Mesendoderm (in vitro differentiated cells): ENCODE measurements around the gene RAB15.
"Not testable (repeated sequence)": the region's sequence is repeated elsewhere in the genome, so short reads cannot be mapped to it uniquely, and the experiment has no call there.

Experiments used
- DNase-seq: peaks from one replicate; pipeline ENCODE4 v3.0.0; 2013
- H2AK5ac ChIP-seq: 2 replicates; pipeline ENCODE4 v1.6.1; 2013; ENCODE audit warnings: low read length, inconsistent platforms
- H2BK120ac ChIP-seq: 2 replicates; pipeline ENCODE4 v1.6.1; 2013; ENCODE audit warnings: low read depth, mild to moderate bottlenecking, low read length, moderate library complexity, mixed read lengths
- H2BK15ac ChIP-seq: replicated peaks from 2 replicates; pipeline ENCODE4 v1.6.1; 2013; ENCODE audit warnings: low read depth, mild to moderate bottlenecking, moderate library complexity
- H2BK5ac ChIP-seq: 2 replicates; pipeline ENCODE4 v1.6.1; 2013; ENCODE audit warnings: low read length, inconsistent platforms
- H3K18ac ChIP-seq: 2 replicates; pipeline ENCODE4 v1.6.1; 2013; ENCODE audit warnings: mild to moderate bottlenecking, low read length, mixed read lengths
- H3K23ac ChIP-seq: one replicate; pipeline ENCODE4 v1.6.1; 2013; ENCODE audit warnings: low read length
- H3K27ac ChIP-seq: 2 replicates; pipeline ENCODE4 v1.5.1; 2013; ENCODE audit warnings: low read depth, mild to moderate bottlenecking, inconsistent platforms, low read length, moderate library complexity
- H3K27me3 ChIP-seq: 2 replicates; pipeline ENCODE4 v1.6.1; 2013; ENCODE audit warnings: low read length, control low read depth, mild to moderate bottlenecking, inconsistent platforms; ENCODE audit not compliant: insufficient read depth, poor library complexity
- H3K36me3 ChIP-seq: 2 replicates; pipeline ENCODE4 v1.6.1; 2013; ENCODE audit warnings: low read length, inconsistent platforms; ENCODE audit not compliant: control insufficient read depth, insufficient read depth
- H3K4ac ChIP-seq: one replicate; pipeline ENCODE4 v1.6.1; 2013; ENCODE audit warnings: low read depth, mild to moderate bottlenecking, low read length, moderate library complexity
- H3K4me1 ChIP-seq: 2 replicates; pipeline ENCODE4 v1.6.1; 2013; ENCODE audit warnings: low read depth, low read length, inconsistent platforms; ENCODE audit not compliant: control insufficient read depth
- H3K4me2 ChIP-seq: 2 replicates; pipeline ENCODE4 v1.6.1; 2013; ENCODE audit warnings: low read length
- H3K4me3 ChIP-seq: 2 replicates; pipeline ENCODE4 v1.5.1; 2013; ENCODE audit warnings: mild to moderate bottlenecking, low read length
- H3K56ac ChIP-seq: one replicate; pipeline ENCODE4 v1.6.1; 2013; ENCODE audit warnings: low read length
- H3K79me1 ChIP-seq: 2 replicates; pipeline ENCODE4 v1.6.1; 2013; ENCODE audit warnings: low read length, inconsistent platforms
- H3K79me2 ChIP-seq: 2 replicates; pipeline ENCODE4 v1.6.1; 2013; ENCODE audit warnings: mild to moderate bottlenecking, low read length; ENCODE audit not compliant: control insufficient read depth, insufficient read depth
- H3K9ac ChIP-seq: 2 replicates; pipeline ENCODE4 v1.6.1; 2013; ENCODE audit warnings: low read length, inconsistent platforms
- H4K5ac ChIP-seq: one replicate; pipeline ENCODE4 v1.6.1; 2013; ENCODE audit warnings: low read length
- H4K8ac ChIP-seq: one replicate; pipeline ENCODE4 v1.6.1; 2013; ENCODE audit warnings: low read depth, mild to moderate bottlenecking, control low read depth, low read length, moderate library complexity
- WGBS: extraction: QIAGEN DNeasy Blood & Tissue Kit; methylation state at CpG from one replicate; pipeline ENCODE4 v1.1.7; 2013; ENCODE audit warnings: low lambda C conversion rate, missing lambda C conversion rate; ENCODE audit not compliant: insufficient coverage; ENCODE audit errors: extremely low coverage; 5-methylcytosine and 5-hydroxymethylcytosine counted together

RAB15 gene

GRCh38 chr14:64918216-64918615 is 53.9 kb downstream of the RAB15 start:
- 100% methylated on average over 1 of the region's 4 CpGs for WGBS
- H3K27ac ChIP-seq: no peak overlapping the region
- H3K4me3 ChIP-seq: no peak overlapping the region
- no peak overlapping the region for H4K5ac ChIP-seq
- no peak overlapping the region for H3K23ac ChIP-seq
- H2BK15ac ChIP-seq: no peak overlapping the region
- H3K18ac ChIP-seq: no peak overlapping the region
- no peaks in the 10 kb centered on the region for H3K36me3 ChIP-seq
- no peak overlapping the region for H3K56ac ChIP-seq
- no peak overlapping the region for H2AK5ac ChIP-seq
- H2BK5ac ChIP-seq: no peak overlapping the region
- peaks cover 2% of the 10 kb centered on the region for H3K4me1 ChIP-seq
- H3K79me1 ChIP-seq: peaks cover 11% of the 10 kb centered on the region
- H2BK120ac ChIP-seq: no peak overlapping the region
- no peak for DNase-seq
- no peaks in the 10 kb centered on the region for H3K27me3 ChIP-seq
- no peak overlapping the region for H3K4ac ChIP-seq
- H3K4me2 ChIP-seq: no peak overlapping the region
- H3K79me2 ChIP-seq: peaks cover 12% of the 10 kb centered on the region
- H4K8ac ChIP-seq: no peak overlapping the region
- H3K9ac ChIP-seq: no peak overlapping the region

GRCh38 chr14:64915797-64916196 is 56.3 kb downstream of the RAB15 start:
- Histone ChIP-seq H2BK15ac (no peak overlapping the region), H3K4me2 (no peak overlapping the region), H3K36me3 (no peaks in the 10 kb centered on the region), H3K27me3 (no peaks in the 10 kb centered on the region), H2AK5ac (no peak overlapping the region), H4K8ac (no peak overlapping the region), H3K56ac (no peak overlapping the region), H3K23ac (no peak overlapping the region), H4K5ac (no peak overlapping the region), H3K4me1 (peaks cover 2% of the 10 kb centered on the region), H3K4me3 (no peak overlapping the region), H2BK5ac (no peak overlapping the region), H3K27ac (no peak overlapping the region), H3K9ac (no peak overlapping the region), H2BK120ac (no peak overlapping the region), H3K79me1 (peaks cover 9% of the 10 kb centered on the region), H3K79me2 (peaks cover 12% of the 10 kb centered on the region), H3K18ac (no peak overlapping the region), H3K4ac (no peak overlapping the region)
- WGBS: no CpG with 5 or more reads among the region's 2 CpGs
- DNase-seq: no peak

GRCh38 chr14:64915029-64915424 is 57.1 kb downstream of the RAB15 start:
- peaks cover 2% of the 10 kb centered on the region for H3K4me1 ChIP-seq
- no peak overlapping the region for H2BK15ac ChIP-seq
- H3K4ac ChIP-seq: no peak overlapping the region
- no peak overlapping the region for H4K5ac ChIP-seq
- peak overlapping the region; percentile 82 for H3K18ac ChIP-seq
- WGBS: no CpG with 5 or more reads among the region's 4 CpGs
- no peak overlapping the region for H3K27ac ChIP-seq
- H3K4me2 ChIP-seq: peak overlapping the region; percentile 85
- peak overlapping the region; percentile 97 for H3K9ac ChIP-seq
- peak overlapping the region; percentile 63 for H2BK5ac ChIP-seq
- peaks cover 9% of the 10 kb centered on the region for H3K79me1 ChIP-seq
- DNase-seq: no peak
- H3K79me2 ChIP-seq: peaks cover 12% of the 10 kb centered on the region
- no peaks in the 10 kb centered on the region for H3K36me3 ChIP-seq
- no peaks in the 10 kb centered on the region for H3K27me3 ChIP-seq
- peak overlapping the region; percentile 94 for H3K56ac ChIP-seq
- H2AK5ac ChIP-seq: no peak overlapping the region
- peak overlapping the region; percentile 89 for H3K4me3 ChIP-seq
- no peak overlapping the region for H2BK120ac ChIP-seq
- no peak overlapping the region for H4K8ac ChIP-seq
- no peak overlapping the region for H3K23ac ChIP-seq

- Histone ChIP-seq H2AK5ac (no peak within 1 kb of the TSS), H2BK5ac (peak within 1 kb of the TSS; percentile 63), H4K8ac (peak within 1 kb of the TSS; percentile 69), H3K27me3 (no peaks in the 10 kb centered on the region), H3K4me2 (peak within 1 kb of the TSS; percentile 85), H3K23ac (no peak within 1 kb of the TSS), H3K4ac (peak within 1 kb of the TSS; percentile 83), H3K18ac (peak within 1 kb of the TSS; percentile 82), H2BK120ac (peak within 1 kb of the TSS; percentile 63), H3K9ac (peak within 1 kb of the TSS; percentile 97), H3K79me2 (peaks cover 12% of the 10 kb centered on the region), H4K5ac (no peak within 1 kb of the TSS), H2BK15ac (no peak within 1 kb of the TSS), H3K79me1 (peaks cover 9% of the 10 kb centered on the region), H3K56ac (peak within 1 kb of the TSS; percentile 94), H3K27ac (peak within 1 kb of the TSS; percentile 83), H3K4me3 (peak within 1 kb of the TSS; percentile 89), H3K36me3 (no peaks in the 10 kb centered on the region), H3K4me1 (peaks cover 2% of the 10 kb centered on the region)
- WGBS: no CpG with 5 or more reads among the region's 49 CpGs
- peak; percentile 99 for DNase-seq
Observed at GRCh38 chr14:64914237-64915028, 57.7 kb downstream of the RAB15 start, which contains the start of gene CHURC1. TSS of gene CHURC1 (plus strand) at chr14:64914455. CDS start at chr14:64914496, 41 bp downstream.

GRCh38 chr14:64913477-64913876 is 58.7 kb downstream of the RAB15 start:
- H3K4ac ChIP-seq, H3K27ac ChIP-seq, H3K36me3 ChIP-seq, H3K4me1 ChIP-seq, H2BK15ac ChIP-seq, H3K9ac ChIP-seq, H2BK5ac ChIP-seq, H3K23ac ChIP-seq, H3K4me2 ChIP-seq, H3K18ac ChIP-seq, H3K79me1 ChIP-seq, DNase-seq, H3K27me3 ChIP-seq, H2BK120ac ChIP-seq, H4K5ac ChIP-seq, H4K8ac ChIP-seq, H3K4me3 ChIP-seq, H3K56ac ChIP-seq, H2AK5ac ChIP-seq: not testable (repeated sequence)
- peaks cover 12% of the 10 kb centered on the region for H3K79me2 ChIP-seq
- no CpG with 5 or more reads among the region's 5 CpGs for WGBS
